ENCODE results near the gene EMID1.

The EMID1 gene

GRCh38 chr22:29195118-29195963, 10.4 kb upstream of the EMID1 start:
- no peak for DNase-seq (ENCODE audit: low read depth)

GRCh38 chr22:29195964-29196666, 9.6 kb upstream of the EMID1 start:
- no peak for DNase-seq (ENCODE audit: low read depth)

GRCh38 chr22:29197096-29197495, 8.6 kb upstream of the EMID1 start:
- no peak for DNase-seq (ENCODE audit: low read depth)

- no peak for DNase-seq (ENCODE audit: low read depth)
Observed at GRCh38 chr22:29198240-29198639, 7.5 kb upstream of the EMID1 start.

- DNase-seq (ENCODE audit: low read depth): no peak
Observed at GRCh38 chr22:29199702-29200400, 5.8 kb upstream of the EMID1 start.

- DNase-seq (ENCODE audit: low read depth): no peak
Observed at GRCh38 chr22:29200901-29201300, 4.8 kb upstream of the EMID1 start.

- DNase-seq (ENCODE audit: low read depth): no peak
Observed at GRCh38 chr22:29201782-29202181, 3.9 kb upstream of the EMID1 start.

- no peak for DNase-seq (ENCODE audit: low read depth)
Observed at GRCh38 chr22:29202212-29203192, 3.2 kb upstream of the EMID1 start.

- DNase-seq (ENCODE audit: low read depth): no peak
Observed at GRCh38 chr22:29203488-29204454, 1.9 kb upstream of the EMID1 start.

- no peak for DNase-seq (ENCODE audit: low read depth)
Observed at GRCh38 chr22:29204455-29205183, 1.1 kb upstream of the EMID1 start.

- no peak for DNase-seq (ENCODE audit: low read depth)
Observed at GRCh38 chr22:29205252-29205593, 473 bp upstream of the EMID1 start.

GRCh38 chr22:29206372-29207242, 911 bp downstream of the EMID1 start:
- DNase-seq (ENCODE audit: low read depth): no peak

GRCh38 chr22:29207243-29207550, 1.5 kb downstream of the EMID1 start:
- no peak for DNase-seq (ENCODE audit: low read depth)

- DNase-seq (ENCODE audit: low read depth): no peak
Observed at GRCh38 chr22:29207562-29208501, 2.1 kb downstream of the EMID1 start.

- DNase-seq (ENCODE audit: low read depth): no peak
Observed at GRCh38 chr22:29208502-29208862, 2.8 kb downstream of the EMID1 start.

- DNase-seq (ENCODE audit: low read depth): no peak
Observed at GRCh38 chr22:29208879-29209623, 3.4 kb downstream of the EMID1 start.

- no peak for DNase-seq (ENCODE audit: low read depth)
Observed at GRCh38 chr22:29209624-29209929, 3.9 kb downstream of the EMID1 start.
